Hematopoietic multipotent progenitor cell treated with erythropoietin and hydrocortisone succinate and interleukin-3 and kit ligand, for 15 days (in vitro differentiated cells): Measurements from ENCODE around the gene IGF1R.

Experiments used
- DNase-seq: peaks from one replicate; pipeline ENCODE4 v3.0.0-alpha.2; 2015; ENCODE audit warnings: low spot score

Gene IGF1R

DNA sequence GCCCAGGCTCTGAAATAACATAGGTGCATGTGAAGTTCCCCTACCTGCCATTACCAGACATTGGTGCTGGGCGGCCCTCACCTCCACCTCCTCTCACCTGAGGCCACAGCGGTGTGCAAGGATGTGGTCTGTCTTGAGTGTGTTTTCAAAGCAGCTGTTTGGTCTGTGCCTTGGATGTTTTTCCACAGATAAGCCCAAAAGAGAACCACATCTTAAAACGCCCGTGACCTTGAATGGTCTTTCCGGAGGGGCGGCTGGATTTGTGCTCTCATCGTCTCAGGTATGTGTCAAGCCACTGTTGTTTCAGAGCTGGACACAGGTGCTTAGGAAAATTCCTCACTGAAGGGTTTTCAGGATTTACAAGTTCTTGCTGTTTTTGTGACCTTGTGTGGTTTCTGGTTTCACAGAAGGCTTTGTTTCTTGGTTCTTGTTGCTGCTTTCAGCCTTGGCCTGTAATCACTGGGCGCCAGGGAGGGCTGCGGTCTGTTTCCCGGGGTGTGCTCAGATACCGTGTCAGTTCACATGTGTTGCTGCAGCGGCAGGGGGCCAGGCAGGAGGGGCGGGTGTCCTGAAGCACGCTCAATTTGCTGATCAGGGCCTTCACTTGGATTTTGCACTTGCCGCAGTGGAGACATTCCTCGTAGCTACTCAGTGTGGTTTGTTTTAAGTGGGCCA is 128.4 kb downstream of the IGF1R start:
- peak; percentile 78 for DNase-seq

DNA sequence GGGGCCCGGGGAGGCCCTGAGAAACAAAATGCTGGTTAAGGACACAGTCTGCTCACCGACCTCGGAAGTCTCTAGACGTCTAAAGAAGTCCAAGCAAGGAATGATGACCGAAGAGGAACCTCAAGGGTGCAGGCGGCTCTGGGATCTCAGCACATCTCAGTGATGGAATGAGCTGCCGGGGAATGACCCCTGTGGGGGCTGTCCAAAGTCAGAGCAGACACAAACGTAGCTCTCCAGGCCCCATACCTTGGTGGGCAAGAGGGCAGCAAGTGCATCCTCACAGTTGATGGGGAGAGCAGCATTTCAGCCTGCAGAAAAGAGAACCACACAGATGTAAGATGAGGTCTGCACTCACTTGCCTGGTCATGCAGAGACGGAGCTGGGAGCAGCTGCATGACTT is 129.1 kb downstream of the IGF1R start:
- DNase-seq = no peak

DNA sequence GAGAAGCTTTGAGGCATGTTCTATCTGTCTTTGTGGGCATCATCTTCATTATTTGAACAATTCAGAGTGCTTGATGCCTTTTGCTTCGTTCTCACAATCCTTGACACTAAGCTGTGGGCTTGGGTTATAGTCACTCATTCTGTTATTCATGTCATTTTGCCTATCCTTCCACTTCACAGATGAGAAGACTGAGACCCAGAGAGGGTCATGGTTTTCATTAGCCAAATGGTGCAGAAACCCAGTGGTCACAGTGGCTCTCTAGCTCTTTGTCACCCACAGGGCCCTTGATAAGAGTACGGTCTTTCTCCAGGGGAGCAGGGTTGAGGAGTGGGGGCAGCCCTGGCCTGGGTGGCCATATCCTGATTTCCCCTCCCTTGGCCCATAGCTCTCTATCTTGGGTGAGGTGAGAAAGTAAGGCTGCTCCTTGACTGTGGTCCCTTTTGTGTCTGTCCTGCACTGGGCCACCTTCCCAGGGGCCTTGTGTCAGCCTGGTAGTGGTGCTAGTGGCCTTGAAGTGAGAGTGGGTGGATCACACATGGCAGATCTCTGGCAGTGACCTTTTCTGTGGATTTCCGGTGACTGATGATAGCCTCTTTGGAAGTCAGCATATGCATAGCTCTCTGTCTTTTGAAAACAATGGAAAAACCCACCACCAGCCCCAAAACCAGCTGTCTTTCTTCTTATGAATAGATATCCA is 130.1 kb downstream of the IGF1R start:
- no peak for DNase-seq

DNA sequence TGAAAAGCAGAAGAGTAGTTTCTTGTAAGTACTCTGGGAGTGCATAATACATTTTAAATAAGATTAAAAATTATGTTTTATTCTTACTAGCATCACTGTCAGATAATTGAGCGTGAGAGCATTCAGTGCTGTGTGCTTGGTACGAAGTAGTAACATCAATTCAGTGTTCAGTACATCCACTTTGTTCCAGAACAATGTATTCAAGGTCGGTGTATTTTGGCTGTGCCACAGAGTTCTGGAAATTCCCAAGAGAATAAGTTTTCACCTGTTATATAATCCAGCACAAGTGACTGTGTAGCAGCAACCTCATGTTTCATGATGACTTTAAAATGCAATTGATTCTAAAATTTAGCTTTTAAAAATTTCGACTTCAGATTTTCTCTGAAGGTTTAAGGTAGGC is 130.6 kb downstream of the IGF1R start:
- DNase-seq = no peak

DNA sequence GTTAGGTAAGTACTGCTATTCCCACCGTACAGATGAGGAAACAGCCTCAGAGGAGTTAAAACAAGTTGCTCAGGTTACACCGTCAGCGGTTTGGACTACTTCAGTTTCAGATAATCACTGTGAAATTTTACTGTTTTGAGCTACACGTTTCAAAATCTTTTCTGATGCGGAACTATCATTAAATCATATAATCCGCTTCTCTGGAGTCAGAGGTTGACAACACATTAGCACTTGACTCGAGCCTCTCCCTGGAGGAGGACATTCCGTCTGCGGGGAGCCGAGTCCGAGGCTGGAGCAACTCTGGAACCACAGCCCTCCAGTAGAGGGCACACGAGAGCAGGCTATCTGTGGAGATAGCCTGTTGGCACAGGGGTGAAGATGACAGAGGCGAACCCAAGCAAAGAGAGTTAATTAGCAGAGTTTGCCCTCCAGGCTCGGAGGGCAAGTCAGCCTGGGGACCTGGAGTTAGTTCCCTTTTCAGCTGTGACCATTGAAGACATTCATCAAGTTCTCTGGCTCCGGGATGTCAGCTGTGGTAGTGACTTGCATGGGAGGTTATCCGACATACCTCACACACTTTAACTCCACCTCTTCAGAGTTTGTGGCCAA is 131.2 kb downstream of the IGF1R start:
- DNase-seq = peak; percentile 88

DNA sequence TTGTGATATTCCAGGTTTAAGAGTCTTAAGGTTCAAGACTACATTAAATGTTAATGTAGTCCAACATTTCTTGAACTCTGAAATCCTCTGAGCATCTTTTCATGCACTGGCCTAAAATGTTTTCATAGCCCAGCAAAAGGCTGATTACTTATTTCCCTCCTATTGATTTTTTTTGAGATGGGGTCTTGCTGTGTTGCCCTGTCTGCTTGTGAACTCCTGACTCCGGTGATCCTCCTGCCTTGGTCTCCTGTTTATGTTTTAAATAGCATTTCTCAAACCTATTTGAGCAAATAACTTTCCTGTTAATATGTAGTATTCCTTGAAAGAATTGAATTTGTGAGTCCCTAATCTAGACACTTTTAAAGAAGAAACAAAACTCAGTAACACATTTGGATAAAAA is 133.5 kb downstream of the IGF1R start:
- DNase-seq = no peak

DNA sequence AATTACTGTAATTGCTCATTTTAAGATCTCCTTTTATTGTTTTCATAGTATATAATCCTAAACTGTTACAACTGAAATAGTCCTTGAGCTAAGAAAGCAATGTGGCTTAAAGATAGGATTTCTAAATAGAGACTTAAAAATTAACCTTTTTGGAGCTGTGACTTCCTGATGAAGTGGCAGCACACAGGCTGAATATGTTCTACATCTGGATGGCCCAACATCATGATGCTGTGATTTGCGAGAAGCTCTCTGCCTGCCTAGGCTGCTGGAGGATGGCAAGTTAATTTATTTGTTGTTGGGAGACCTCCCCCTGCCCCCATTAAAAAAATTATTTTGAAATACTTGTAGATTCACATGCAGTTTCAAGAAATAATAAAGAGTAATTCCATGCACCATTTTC is 134.5 kb downstream of the IGF1R start:
- DNase-seq = no peak

DNA sequence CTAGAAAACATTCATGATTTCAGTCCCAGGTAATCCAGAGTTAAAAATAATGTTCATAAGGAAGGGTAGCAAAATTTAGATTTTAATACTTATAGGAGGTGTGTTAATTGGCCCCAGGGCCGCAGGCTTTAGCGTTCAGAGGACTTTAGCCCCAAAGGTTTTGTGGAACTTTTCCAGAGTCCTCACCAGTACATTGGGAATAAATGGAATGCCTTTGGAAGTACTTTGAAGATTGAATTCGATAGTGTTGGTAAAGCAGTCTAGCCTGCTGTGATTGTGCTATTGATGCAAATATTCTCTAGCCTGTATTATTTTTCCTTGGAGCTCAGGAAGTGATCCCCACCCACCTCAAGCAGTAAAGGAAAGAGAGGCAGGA is 137.1 kb downstream of the IGF1R start:
- DNase-seq = no peak

DNA sequence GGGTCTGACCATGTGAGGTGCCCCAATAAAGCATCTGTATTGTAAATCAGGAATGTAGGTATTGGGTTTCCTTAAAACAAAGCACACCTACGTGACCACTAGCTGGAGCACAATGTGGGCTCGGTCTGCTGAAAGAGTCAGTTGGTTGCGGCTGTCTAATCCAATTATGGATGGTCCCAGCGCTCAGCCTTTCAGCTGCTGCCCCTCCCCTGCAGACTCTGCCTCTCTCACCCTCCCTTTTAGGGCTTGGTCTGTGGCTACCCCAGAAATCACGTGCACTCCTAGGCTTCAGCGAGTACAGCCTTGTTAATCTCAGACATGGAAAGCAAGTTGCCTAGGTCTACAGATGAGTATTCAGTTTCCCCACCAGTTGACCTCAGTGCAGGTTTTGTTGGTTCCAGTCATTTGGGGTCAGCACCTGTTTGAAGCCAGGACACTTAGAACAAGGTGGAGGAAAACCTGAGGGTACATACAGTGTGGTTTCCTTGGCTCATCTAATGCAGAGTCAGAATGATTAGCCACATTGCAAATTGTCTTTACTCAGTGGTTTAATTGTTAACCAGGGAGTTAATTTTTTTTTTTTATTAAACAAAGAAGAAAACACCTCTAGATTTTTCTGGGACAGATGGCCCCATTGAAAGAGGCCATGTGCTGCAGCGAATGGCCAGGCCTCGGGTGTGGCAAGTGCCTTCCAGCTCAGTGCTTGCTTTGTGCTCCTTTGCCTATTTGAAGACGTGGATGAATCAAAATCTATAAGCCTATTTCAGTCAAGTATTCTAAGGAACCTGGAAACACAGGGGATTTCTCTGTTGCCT is 137.7 kb downstream of the IGF1R start:
- DNase-seq = no peak

DNA sequence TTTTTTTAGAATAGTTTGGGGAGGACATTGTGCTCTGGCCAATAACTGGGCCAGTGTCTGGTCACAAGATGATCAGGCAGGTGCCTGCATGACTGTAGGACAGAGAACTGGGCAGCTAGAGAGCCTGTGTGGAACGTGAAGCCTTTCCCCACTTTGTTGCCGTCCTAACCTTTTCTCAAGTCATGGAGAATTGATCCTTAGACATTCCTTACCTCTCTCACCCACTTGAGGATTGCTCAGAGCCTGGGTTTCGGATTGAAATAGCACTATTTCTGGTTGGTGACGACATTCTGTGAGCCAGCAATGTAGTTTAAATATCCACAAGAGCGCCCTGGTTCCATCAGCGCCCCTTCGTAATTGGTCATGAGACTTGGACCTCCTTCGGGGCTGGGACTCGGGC is 138.4 kb downstream of the IGF1R start:
- no peak for DNase-seq

DNA sequence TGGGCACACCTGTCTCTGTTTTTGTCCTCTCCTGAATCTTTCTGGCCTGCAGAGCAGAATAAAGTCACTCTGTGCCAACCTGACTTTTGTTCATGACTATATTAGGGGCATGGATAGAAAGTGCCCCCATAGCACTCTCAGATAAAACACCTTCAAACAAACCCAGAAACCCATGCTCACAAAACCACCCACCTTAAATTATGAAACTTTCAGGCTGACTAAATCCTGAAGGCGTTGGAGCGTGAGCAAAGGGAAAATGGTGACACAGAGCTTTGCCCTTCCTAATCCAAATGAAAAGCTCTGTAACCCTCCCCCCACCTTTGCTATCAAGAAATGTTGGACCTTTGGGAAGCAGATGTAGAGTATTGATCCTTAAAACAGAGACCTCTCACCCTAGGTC is 138.9 kb downstream of the IGF1R start:
- no peak for DNase-seq

DNA sequence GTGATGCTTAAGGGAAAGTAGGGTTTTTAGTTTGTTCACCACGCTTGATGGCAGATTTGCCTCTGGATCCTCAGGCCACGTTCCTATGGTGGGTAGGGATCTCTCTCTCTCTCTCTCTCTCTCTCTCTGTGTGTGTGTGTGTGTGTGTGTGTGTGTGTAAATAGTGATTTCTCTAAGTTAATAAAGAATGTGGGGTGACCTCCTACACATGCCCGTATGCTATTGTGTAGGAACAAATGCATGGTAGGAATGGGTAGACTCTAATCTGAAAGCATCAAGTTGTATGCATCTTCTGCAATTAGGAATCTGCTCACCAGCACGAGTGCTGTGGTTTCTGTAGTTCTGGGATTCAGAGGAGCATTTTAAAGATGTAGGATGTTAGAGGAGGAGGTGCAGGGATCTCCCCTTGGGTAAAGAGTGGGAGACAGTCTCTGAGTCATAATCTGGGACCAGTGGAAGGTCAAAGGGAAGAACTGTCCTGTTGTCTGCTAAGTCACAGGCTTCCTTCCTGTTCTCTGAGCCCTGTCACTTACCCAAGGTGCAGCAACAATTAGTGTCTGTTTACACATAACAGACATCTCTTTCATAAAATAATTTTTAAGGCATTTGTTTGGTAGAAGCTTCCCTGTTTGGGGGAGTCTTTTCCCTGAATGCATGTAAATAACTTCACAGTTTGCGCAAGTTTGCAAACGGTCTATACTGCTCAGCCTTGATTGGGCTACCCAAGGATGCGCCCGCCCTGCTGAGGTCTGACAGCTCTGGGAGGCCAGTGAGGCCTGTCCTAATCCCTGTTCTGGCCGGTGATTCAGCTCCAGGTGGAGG is 139.8 kb downstream of the IGF1R start:
- no peak for DNase-seq

DNA sequence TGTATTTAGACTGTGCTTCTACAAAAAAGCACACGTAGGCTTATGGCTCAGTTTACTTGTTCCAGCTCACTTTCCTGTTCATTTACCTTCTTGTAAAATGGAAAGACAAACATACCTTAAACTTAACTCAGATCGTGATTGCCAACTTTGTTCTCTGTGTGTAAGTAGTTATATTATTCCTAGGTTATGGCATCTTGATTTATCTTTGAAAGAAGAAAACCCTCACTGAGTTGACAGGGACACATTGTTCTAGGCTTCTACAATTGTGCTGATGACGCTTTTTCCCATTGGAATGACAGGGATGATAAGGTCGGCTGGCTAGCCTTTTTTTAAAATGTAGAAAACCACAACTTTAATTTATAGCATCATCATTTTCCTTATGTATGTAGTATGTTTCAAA is 140.7 kb downstream of the IGF1R start:
- no peak for DNase-seq

DNA sequence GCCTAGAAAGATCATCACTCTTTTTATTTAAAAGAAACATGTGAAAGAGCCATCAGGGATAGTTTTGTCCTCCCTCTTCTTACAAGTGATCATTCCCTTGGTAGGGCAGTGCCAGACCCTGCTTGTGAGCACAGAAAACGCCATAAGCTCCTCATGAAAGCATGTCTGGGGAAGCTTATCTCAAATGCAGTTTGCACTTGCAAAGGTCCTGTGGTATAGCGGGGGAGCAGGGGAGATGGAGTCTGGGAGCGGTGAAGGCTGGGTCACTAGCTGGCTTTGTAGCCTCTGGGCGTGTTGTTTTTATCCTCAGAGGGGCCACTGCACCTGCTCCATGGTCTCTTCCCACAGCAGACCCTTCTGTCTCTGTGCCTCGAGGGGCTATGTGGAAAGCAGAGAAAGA is 141.9 kb downstream of the IGF1R start:
- no peak for DNase-seq

DNA sequence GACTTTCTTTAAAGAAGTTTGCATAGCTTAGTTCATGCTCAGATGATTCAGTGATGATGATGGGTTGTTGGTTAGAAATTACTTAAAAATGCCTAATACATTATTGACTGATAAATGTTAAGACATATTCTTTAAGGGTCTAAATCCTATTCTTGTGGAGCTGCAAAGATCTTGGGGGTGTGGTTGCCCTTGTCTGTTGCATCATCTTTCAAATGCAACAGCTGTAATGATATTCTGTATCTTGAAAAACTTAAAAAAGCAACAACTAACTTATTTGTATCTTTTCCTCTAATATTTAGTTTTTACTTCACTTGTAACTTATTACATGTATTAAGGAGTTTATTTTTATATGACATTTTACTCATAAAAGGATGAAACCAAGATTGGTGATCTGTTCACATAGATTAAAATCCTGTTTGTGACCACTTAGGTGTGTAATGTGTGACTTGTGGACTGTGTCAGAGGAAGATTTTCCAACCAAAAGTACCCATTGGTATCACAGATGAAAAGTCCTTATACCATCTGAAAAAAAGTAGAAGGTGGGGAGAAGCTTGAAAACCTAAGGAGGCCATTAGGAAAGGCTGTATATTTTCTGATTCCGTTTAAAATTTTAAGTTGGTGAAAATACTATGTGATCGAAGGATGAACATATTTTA is 142.8 kb downstream of the IGF1R start:
- DNase-seq = no peak

DNA sequence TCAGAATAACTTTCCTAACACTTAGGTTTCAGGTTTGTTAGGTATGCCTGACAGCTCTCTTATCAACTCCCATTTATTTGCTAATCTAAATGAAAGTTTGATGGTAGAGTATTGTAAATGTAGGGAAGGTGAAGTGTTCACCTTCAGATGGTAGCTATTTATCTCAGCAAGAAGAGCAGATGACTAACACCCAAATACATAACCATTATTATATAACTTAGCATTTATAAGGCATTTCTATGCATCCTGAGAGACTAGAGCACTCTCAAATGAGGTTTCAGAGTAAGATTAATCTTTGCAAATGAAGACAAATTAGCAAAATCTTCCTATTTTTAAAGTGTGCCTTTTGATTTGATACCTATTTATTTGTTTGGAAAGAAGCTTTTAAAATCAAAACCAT is 143.8 kb downstream of the IGF1R start:
- DNase-seq = no peak

DNA sequence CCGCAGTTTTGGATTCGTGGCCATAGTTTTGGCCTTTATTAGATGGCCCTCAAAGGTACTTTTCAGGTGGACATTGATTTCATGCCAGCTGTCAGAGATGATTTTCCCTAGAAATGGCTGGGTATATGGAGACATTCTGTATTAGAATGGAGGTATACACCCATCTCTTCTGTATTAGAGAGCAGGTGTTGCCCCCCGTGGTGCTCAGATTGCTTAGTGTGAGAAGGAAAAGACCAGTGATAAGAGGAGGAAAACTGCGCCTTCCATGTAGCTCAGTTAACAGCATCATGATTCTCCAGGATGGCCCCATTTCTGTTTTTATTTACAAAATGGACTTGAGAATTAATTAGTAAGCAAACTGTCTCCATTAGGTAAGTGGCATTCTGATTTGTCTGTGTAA is 145.9 kb downstream of the IGF1R start:
- DNase-seq = no peak

DNA sequence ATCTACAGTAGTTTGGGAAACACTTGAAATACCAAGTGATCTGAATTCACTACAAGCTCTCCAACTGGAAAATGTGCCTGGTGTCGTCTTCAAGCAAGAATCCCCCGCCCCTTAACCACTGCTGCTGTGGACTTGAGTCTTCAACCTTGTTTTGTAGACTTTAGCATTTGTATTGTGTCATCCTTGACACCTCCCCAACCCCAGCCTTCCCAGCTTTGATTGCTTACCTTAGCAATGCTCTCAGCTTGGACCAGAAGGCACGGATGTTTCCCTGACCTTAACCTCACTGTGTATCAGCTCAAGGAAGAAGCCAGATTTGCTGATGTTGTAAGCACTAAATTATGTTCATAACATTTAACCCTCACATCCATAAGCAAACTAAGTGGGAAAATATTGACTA is 146.4 kb downstream of the IGF1R start:
- DNase-seq = no peak

DNA sequence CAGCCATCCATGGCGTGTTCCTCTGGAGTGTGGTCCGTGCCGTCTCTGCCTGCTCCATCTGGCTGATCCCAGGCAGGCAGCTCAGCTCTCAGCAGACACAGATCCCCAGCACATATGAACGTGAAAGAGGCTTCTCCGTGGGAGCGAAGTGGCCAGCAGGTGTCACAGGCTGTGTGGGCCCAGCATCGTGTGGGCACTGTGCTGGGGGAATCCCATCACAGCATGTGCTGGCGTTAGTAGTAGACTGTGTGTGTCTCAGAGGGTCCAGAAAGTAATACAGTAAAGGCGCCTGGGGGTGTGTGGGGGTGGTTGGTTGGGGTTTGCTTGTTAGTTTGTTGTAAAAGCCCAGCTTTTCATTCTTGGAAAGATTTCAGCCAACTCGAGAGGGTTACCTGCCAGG is 147.6 kb downstream of the IGF1R start:
- DNase-seq = no peak

DNA sequence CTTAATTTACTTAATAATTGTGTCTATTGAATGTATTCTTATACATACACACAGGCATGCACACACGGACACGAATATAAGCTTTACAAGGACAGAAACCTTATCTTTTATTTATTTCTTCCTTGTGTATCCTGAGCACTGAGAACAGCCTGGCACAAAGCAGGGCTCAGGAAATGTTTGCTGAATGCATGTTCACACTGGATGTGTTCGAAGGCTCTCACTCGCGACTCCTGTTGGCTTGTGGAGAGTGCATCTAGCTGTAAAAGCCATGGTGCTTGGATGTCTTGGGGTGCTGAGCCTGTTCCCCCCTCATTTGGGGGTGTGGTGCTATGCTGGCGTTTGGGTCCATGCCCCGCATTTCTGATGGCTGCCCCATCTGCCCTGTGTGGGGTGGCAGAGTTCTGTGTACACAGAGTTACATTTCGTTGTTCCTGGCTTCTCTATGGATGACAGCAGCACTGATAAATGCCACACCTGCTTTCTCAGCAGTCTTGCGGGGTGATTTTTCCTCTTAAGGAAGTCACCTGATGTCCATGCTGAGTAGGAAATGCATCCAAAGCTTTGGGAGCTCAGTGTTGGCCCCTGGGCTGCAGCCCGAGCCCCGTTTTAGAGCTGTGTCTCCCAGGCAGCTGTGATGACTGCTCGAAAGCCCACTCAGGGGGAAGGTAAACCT is 148.5 kb downstream of the IGF1R start:
- no peak for DNase-seq

DNA sequence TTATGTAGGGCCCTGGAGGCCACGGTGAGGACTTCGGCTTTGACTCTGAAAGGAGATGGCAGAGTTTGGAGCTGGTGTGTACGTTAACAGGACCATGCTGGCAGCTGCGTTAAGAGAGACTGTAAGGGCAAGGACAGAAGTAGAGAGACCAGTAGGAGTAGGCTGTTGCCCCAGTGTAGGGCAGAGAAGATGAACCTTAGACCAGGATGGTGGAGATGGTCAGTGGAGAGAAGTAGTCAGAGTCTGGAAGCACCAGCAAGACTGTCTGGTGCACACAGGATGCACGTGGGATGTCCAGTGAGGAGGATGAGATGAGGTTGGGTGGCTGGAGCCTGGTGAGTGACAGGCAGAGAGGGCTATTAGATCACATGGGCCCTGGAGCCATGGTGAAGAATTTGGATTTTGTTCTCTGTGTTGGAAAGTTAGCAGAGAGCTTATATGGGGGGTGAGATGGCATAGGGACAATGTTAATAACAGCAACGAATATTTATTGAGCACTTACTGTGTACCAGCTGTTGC is 150.1 kb downstream of the IGF1R start:
- DNase-seq = no peak
